Neural cell (in vitro differentiated cells): ENCODE data around the gene CLPSL2. TPM values are rescaled to one million over a fixed set of nuclear protein-coding genes. Genes with fewer than 3 reads are reported as not detected.
A peak's percentile ranks its signal among the peaks of the same experiment; 100 is the strongest.

Experiments
- H2AFZ ChIP-seq: fragments of 200-600, 300-800 bp; sonication (generic), shearing (Covaris generic); 2 replicates; pipeline ENCODE4 v1.6.0; 2014; ENCODE audit warnings: low read depth, mild to moderate bottlenecking, antibody characterized with exemption, low read length, moderate library complexity
- H3F3A ChIP-seq: fragments of 200-600 bp; shearing (Covaris generic); 2 replicates; pipeline ENCODE4 v1.6.1; 2016; ENCODE audit warnings: mild to moderate bottlenecking, moderate library complexity, mixed read lengths, antibody characterized with exemption, low read length; ENCODE audit not compliant: insufficient read depth, poor library complexity, severe bottlenecking
- H3K27ac ChIP-seq: fragments of 200-600, 300-800 bp; sonication (generic), shearing (Covaris generic); 2 replicates; pipeline ENCODE4 v1.5.1; 2014; ENCODE audit warnings: mild to moderate bottlenecking, low read length, moderate library complexity
- H3K27me3 ChIP-seq: fragments of 300-800, 200-600 bp; sonication (generic), shearing (Covaris generic); 2 replicates; pipeline ENCODE4 v1.6.0; 2014; ENCODE audit warnings: mild to moderate bottlenecking, low read depth, low read length, moderate library complexity; ENCODE audit not compliant: insufficient read depth
- H3K36me3 ChIP-seq: fragments of 300-800, 200-600 bp; sonication (generic), shearing (Covaris generic); 2 replicates; pipeline ENCODE4 v1.5.1; 2014; ENCODE audit warnings: mild to moderate bottlenecking, antibody characterized with exemption, low read length, moderate library complexity; ENCODE audit not compliant: insufficient read depth
- H3K4me2 ChIP-seq: fragments of 300-800, 200-600 bp; sonication (generic), shearing (Covaris generic); 2 replicates; pipeline ENCODE4 v1.6.0; 2014; ENCODE audit warnings: mild to moderate bottlenecking, low read length
- H3K4me3 ChIP-seq: fragments of 300-800, 200-600 bp; sonication (generic), shearing (Covaris generic); 2 replicates; pipeline ENCODE4 v1.5.1; 2014; ENCODE audit warnings: mild to moderate bottlenecking, low read length, moderate library complexity
- H3K79me2 ChIP-seq: fragments of 200-600 bp; shearing (Covaris generic); replicated peaks from 2 replicates; pipeline ENCODE4 v1.6.0; 2014; ENCODE audit warnings: mild to moderate bottlenecking, low read length, moderate library complexity; ENCODE audit not compliant: insufficient read depth
- H3K9ac ChIP-seq: fragments of 300-800, 200-600 bp; sonication (generic), shearing (Covaris generic); 2 replicates; pipeline ENCODE4 v1.6.1; 2016; ENCODE audit warnings: mild to moderate bottlenecking, low read length, mixed read lengths
- H3K9me2 ChIP-seq: fragments of 200-600 bp; shearing (Covaris generic); 2 replicates; pipeline ENCODE4 v1.6.1; 2016; ENCODE audit warnings: mild to moderate bottlenecking, low read length, mixed read lengths; ENCODE audit not compliant: insufficient read depth
- H3K9me3 ChIP-seq: fragments of 200-600, 300-800 bp; sonication (generic), shearing (Covaris generic); 2 replicates; pipeline ENCODE4 v1.6.1; 2016; ENCODE audit warnings: mild to moderate bottlenecking, mixed run types, low read length, moderate library complexity, mixed read lengths
- H4K20me1 ChIP-seq: fragments of 200-600 bp; shearing (Covaris generic); 2 replicates; pipeline ENCODE4 v1.6.1; 2016; ENCODE audit warnings: mild to moderate bottlenecking, mixed run types; ENCODE audit not compliant: insufficient read depth
- EP300 ChIP-seq: fragments of 450-650 bp; conservative IDR thresholded peaks from 2 replicates; pipeline ENCODE4 v1.6.1; 2014; ENCODE audit warnings: antibody characterized with exemption, mild to moderate bottlenecking, moderate library complexity; ENCODE audit not compliant: poor library complexity, severe bottlenecking
- EZH2 ChIP-seq: fragments of 200-600, 300-800 bp; shearing (Covaris generic), sonication (generic); IDR thresholded peaks from 2 replicates; pipeline ENCODE4 v1.6.1; 2014; ENCODE audit warnings: antibody characterized with exemption, low read length, borderline replicate concordance, mild to moderate bottlenecking; ENCODE audit not compliant: insufficient read depth, poor library complexity, severe bottlenecking
- MXI1 ChIP-seq: fragments of 450-650 bp; conservative IDR thresholded peaks from 2 replicates; pipeline ENCODE4 v1.6.1; 2014; ENCODE audit warnings: antibody characterized with exemption, mild to moderate bottlenecking; ENCODE audit not compliant: poor library complexity, severe bottlenecking
- POLR2AphosphoS5 ChIP-seq: IDR thresholded peaks from 2 replicates; pipeline ENCODE4 v1.6.1; 2012
- RAD21 ChIP-seq: fragments of 450-650 bp; conservative IDR thresholded peaks from 2 replicates; pipeline ENCODE4 v1.6.1; 2014; ENCODE audit warnings: antibody characterized with exemption, mild to moderate bottlenecking, moderate library complexity
- REST ChIP-seq: IDR thresholded peaks from 2 replicates; pipeline ENCODE4 v1.6.1; 2012; ENCODE audit warnings: borderline replicate concordance
- SMC3 ChIP-seq: fragments of 450-650 bp; conservative IDR thresholded peaks from 2 replicates; pipeline ENCODE4 v1.6.1; 2014; ENCODE audit warnings: antibody characterized with exemption, mild to moderate bottlenecking, moderate library complexity; ENCODE audit not compliant: poor library complexity
- polyA plus RNA-seq: library from polyadenylated mRNA; depleted of rRNA; stranded (reverse); fragments of >200 nt; gene quantifications from 2 replicates; pipeline ENCODE4 v1.2.3, GENCODE V29; 2014
- TF ChIP-seq, protein P1 (sequence below): fragments of 450-650 bp; IDR thresholded peaks from 2 replicates; pipeline ENCODE4 v1.5.1; 2014; ENCODE audit warnings: antibody characterized with exemption, mild to moderate bottlenecking, moderate library complexity; ENCODE audit not compliant: poor library complexity, severe bottlenecking

The CLPSL2 gene
- polyA plus RNA-seq, 1 donor from 2014 or later: not detected

GRCh38 chr6:35731414-35731735 lies 45.0 kb upstream of the CLPSL2 start:
- Histone ChIP-seq H4K20me1 (no peaks in the 10 kb centered on the region), H3K36me3 (no peaks in the 10 kb centered on the region), H3K9me3 (no peaks in the 10 kb centered on the region), H3K9me2 (no peaks in the 10 kb centered on the region), H3F3A (peaks cover 5% of the 10 kb centered on the region), H3K79me2 (no peaks in the 10 kb centered on the region), H3K27me3 (no peaks in the 10 kb centered on the region), H3K9ac (peak overlapping the region; percentile 99), H2AFZ (peak overlapping the region; percentile 98), H3K27ac (peak overlapping the region; percentile 99), H3K4me3 (peak overlapping the region; percentile 98), H3K4me2 (no peak overlapping the region)
- peak; percentile 91 for TF ChIP-seq POLR2AphosphoS5
- TF ChIP-seq, protein P1, sequence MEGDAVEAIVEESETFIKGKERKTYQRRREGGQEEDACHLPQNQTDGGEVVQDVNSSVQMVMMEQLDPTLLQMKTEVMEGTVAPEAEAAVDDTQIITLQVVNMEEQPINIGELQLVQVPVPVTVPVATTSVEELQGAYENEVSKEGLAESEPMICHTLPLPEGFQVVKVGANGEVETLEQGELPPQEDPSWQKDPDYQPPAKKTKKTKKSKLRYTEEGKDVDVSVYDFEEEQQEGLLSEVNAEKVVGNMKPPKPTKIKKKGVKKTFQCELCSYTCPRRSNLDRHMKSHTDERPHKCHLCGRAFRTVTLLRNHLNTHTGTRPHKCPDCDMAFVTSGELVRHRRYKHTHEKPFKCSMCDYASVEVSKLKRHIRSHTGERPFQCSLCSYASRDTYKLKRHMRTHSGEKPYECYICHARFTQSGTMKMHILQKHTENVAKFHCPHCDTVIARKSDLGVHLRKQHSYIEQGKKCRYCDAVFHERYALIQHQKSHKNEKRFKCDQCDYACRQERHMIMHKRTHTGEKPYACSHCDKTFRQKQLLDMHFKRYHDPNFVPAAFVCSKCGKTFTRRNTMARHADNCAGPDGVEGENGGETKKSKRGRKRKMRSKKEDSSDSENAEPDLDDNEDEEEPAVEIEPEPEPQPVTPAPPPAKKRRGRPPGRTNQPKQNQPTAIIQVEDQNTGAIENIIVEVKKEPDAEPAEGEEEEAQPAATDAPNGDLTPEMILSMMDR: no peak

- Histone ChIP-seq H3K4me2 (peak overlapping the region; percentile 98), H2AFZ (peak overlapping the region; percentile 98), H3F3A (peaks cover 5% of the 10 kb centered on the region), H4K20me1 (no peaks in the 10 kb centered on the region), H3K36me3 (no peaks in the 10 kb centered on the region), H3K9me3 (no peaks in the 10 kb centered on the region), H3K9me2 (no peaks in the 10 kb centered on the region), H3K9ac (peak overlapping the region; percentile 99), H3K27me3 (no peaks in the 10 kb centered on the region), H3K79me2 (no peaks in the 10 kb centered on the region), H3K4me3 (peak overlapping the region; percentile 98), H3K27ac (peak overlapping the region; percentile 99)
- TF ChIP-seq MXI1 (peak; percentile 90), RAD21 (peak; percentile 40), SMC3 (peak; percentile 35), EZH2 (no peak), POLR2AphosphoS5 (peak; percentile 28), REST (no peak), EP300 (peak; percentile 57)
- TF ChIP-seq, protein P1: peak; percentile 37
These were observed 44.5 kb upstream of the CLPSL2 start for GRCh38 chr6:35731736-35732532.
